Fibroblast of lung (primary cell): ENCODE measurements around the gene MAGEF1. TPM values are rescaled to one million over a fixed set of nuclear protein-coding genes. Genes with fewer than 3 reads are reported as not detected.

Source experiments
- DNase-seq, 2 donors: peaks; one replicate each; pipeline versions ENCODE4 v3.0.0 to v3.0.0-alpha.2; 2010; ENCODE audit warnings: low read depth in 2 of 2
- H2AFZ ChIP-seq: 2 replicates; pipeline ENCODE4 v1.5.1; 2012; ENCODE audit warnings: low read length, control low read depth, inconsistent platforms
- H3K27ac ChIP-seq: 2 replicates; pipeline ENCODE4 v1.5.1; 2011; ENCODE audit warnings: low read length, control low read depth; ENCODE audit not compliant: insufficient read depth
- H3K27me3 ChIP-seq: 2 replicates; pipeline ENCODE4 v1.5.1; 2011; ENCODE audit warnings: mild to moderate bottlenecking, low read length; ENCODE audit not compliant: control insufficient read depth, insufficient read depth
- H3K36me3 ChIP-seq: 2 replicates; pipeline ENCODE4 v1.5.1; 2011; ENCODE audit warnings: low read length; ENCODE audit not compliant: control insufficient read depth, insufficient read depth
- H3K4me1 ChIP-seq: 2 replicates; pipeline ENCODE4 v1.5.1; 2011; ENCODE audit warnings: low read length; ENCODE audit not compliant: control insufficient read depth, insufficient read depth; ENCODE audit errors: extremely low read depth
- H3K4me2 ChIP-seq: 2 replicates; pipeline ENCODE4 v1.5.1; 2011; ENCODE audit warnings: low read length, control low read depth; ENCODE audit not compliant: insufficient read depth; ENCODE audit errors: extremely low read depth
- H3K4me3 ChIP-seq, 4 experiments: fragments of 200-600 bp in 1 of 4; sonication (generic) in 1 of 4; replicated peaks in 1 of 4; 2 replicates each; pipeline ENCODE4 v1.5.1; 2011 to 2016; ENCODE audit warnings: low read length in 4 of 4, low read depth in 3 of 4, mild to moderate bottlenecking in 3 of 4, control low read depth in 2 of 4, inconsistent platforms in 1 of 4, mixed read lengths in 1 of 4; ENCODE audit not compliant: insufficient read depth in 1 of 4; ENCODE audit errors: control extremely low read depth in 1 of 4
- H3K79me2 ChIP-seq: 2 replicates; pipeline ENCODE4 v1.5.1; 2012; ENCODE audit warnings: mild to moderate bottlenecking, low read length, inconsistent platforms; ENCODE audit not compliant: control insufficient read depth, insufficient read depth
- H3K9ac ChIP-seq: 2 replicates; pipeline ENCODE4 v1.5.1; 2011; ENCODE audit warnings: mild to moderate bottlenecking, low read length, control low read depth; ENCODE audit not compliant: insufficient read depth
- H3K9me3 ChIP-seq: 2 replicates; pipeline ENCODE4 v1.5.1; 2012; ENCODE audit warnings: low read depth, low read length; ENCODE audit not compliant: control insufficient read depth, insufficient read depth
- H4K20me1 ChIP-seq: 2 replicates; pipeline ENCODE4 v1.5.1; 2011; ENCODE audit warnings: low read length; ENCODE audit not compliant: control insufficient read depth, insufficient read depth; ENCODE audit errors: extremely low read depth
- CTCF ChIP-seq, 2 donors: IDR thresholded peaks in 1 of 2; conservative IDR thresholded peaks in 1 of 2; 1 replicate in 1 of 2; 2 replicates in 1 of 2; pipeline ENCODE4 v1.5.1; 2011 to 2012; ENCODE audit warnings: low read length in 2 of 2, control low read depth in 1 of 2, inconsistent platforms in 1 of 2, low read depth in 1 of 2, mild to moderate bottlenecking in 1 of 2
- EZH2 ChIP-seq: IDR thresholded peaks from 2 replicates; pipeline ENCODE4 v1.5.1; 2012; ENCODE audit warnings: low read length, control low read depth, mild to moderate bottlenecking; ENCODE audit errors: missing control alignments
- polyA plus RNA-seq, 2 donors: library from polyadenylated mRNA; depleted of rRNA in 1 of 2; stranded (reverse) in 1 of 2; unstranded in 1 of 2; fragments of >200 nt; gene quantifications; 2 replicates each; pipeline ENCODE4 v1.2.1, GENCODE V29; 2011 to 2012; ENCODE audit warnings: missing spikeins in 1 of 2
- total RNA-seq: library from RNA; depleted of rRNA; stranded (reverse); fragments of >200 nt; gene quantifications from 2 replicates; pipeline ENCODE4 v1.2.1, GENCODE V29; 2014

Gene MAGEF1
- total and polyA plus RNA-seq, 2 donors (not counting 1 experiment from before 2014, with no cell fraction given): 21.5 to 22.6 TPM

GRCh38 chr3:184740509-184741258, 28.8 kb upstream of the MAGEF1 start:
- H3K27ac ChIP-seq: no peak overlapping the region

GRCh38 chr3:184739594-184740505, 28.0 kb upstream of the MAGEF1 start:
- Histone ChIP-seq H4K20me1 (no peaks in the 10 kb centered on the region), H3K79me2 (no peaks in the 10 kb centered on the region), H3K27ac (no peak overlapping the region), H3K27me3 (no peaks in the 10 kb centered on the region), H3K9ac (no peak overlapping the region), H3K4me2 (no peak overlapping the region), H3K4me1 (no peaks in the 10 kb centered on the region), H3K4me3 (no peak overlapping the region), H2AFZ (no peak overlapping the region), H3K36me3 (no peaks in the 10 kb centered on the region), H3K9me3 (no peaks in the 10 kb centered on the region)
- no peak for DNase-seq
- TF ChIP-seq EZH2 (no peak), CTCF (conservative IDR thresholded peaks at IDR 0.05 in 1 of 2, IDR thresholded peaks at IDR 0.05 in 1 of 2; ENCODE audit: low read depth in 1 of 2, low read length in 2 of 2) (no peak)

More at GRCh38 chr3:184740509-184741258, 28.8 kb upstream of the MAGEF1 start:
- H3K27me3 ChIP-seq: no peaks in the 10 kb centered on the region
- TF ChIP-seq EZH2: no peak
- no peak for TF ChIP-seq CTCF (conservative IDR thresholded peaks at IDR 0.05 in 1 of 2, IDR thresholded peaks at IDR 0.05 in 1 of 2; ENCODE audit: low read depth in 1 of 2, low read length in 2 of 2)
- no peaks in the 10 kb centered on the region for H4K20me1 ChIP-seq
- no peaks in the 10 kb centered on the region for H3K4me1 ChIP-seq
- H3K4me2 ChIP-seq: no peak overlapping the region
- no peak overlapping the region for H2AFZ ChIP-seq
- peak; percentile 33 to 72 for DNase-seq
- H3K4me3 ChIP-seq: no peak overlapping the region
- no peaks in the 10 kb centered on the region for H3K79me2 ChIP-seq
- H3K9me3 ChIP-seq: no peaks in the 10 kb centered on the region
- H3K36me3 ChIP-seq: no peaks in the 10 kb centered on the region
- no peak overlapping the region for H3K9ac ChIP-seq

- TF ChIP-seq EZH2: no peak
- TF ChIP-seq CTCF (conservative IDR thresholded peaks at IDR 0.05 in 1 of 2, IDR thresholded peaks at IDR 0.05 in 1 of 2; ENCODE audit: low read depth in 1 of 2, low read length in 2 of 2): no peak
- Histone ChIP-seq H3K27me3 (no peaks in the 10 kb centered on the region), H4K20me1 (no peaks in the 10 kb centered on the region), H3K4me1 (no peaks in the 10 kb centered on the region), H3K9me3 (no peaks in the 10 kb centered on the region), H3K36me3 (no peaks in the 10 kb centered on the region), H3K9ac (no peak overlapping the region), H2AFZ (no peak overlapping the region), H3K27ac (no peak overlapping the region), H3K79me2 (no peaks in the 10 kb centered on the region), H3K4me2 (no peak overlapping the region), H3K4me3 (no peak overlapping the region)
- no peak for DNase-seq
Observed at GRCh38 chr3:184738982-184739381, 27.1 kb upstream of the MAGEF1 start.
